HEK293 (cell line): ENCODE results near the gene ARFGEF2.

Experiments
- CTCF ChIA-PET: fragments of 350-600 bp; formaldehyde crosslinking; extraction: SDS; loops from one replicate; lab custom pipeline; 2021; ENCODE audit warnings: antibody characterized with exemption; lab: Yijun Ruan, JAX
- POLR2A ChIA-PET: fragments of 300-600 bp; formaldehyde crosslinking; extraction: SDS; loops from one replicate; lab custom pipeline; 2020; ENCODE audit warnings: antibody characterized with exemption, inconsistent platforms; lab: Yijun Ruan, JAX
- H3K27ac ChIP-seq: fragments of 200-500 bp; sonication (Bioruptor generic); 2 replicates; pipeline ENCODE4 v1.5.1; 2014; ENCODE audit warnings: low read depth, low read length, control low read depth, inconsistent platforms; ENCODE audit errors: extremely low read depth
- H3K36me3 ChIP-seq, 2 experiments: fragments of 200-500 bp in 1 of 2; sonication (Bioruptor generic) in 1 of 2; 1 replicate in 1 of 2; 2 replicates in 1 of 2; pipeline ENCODE4 v1.5.1; 2014 to 2017; ENCODE audit warnings: inconsistent platforms in 2 of 2, low read length in 2 of 2; ENCODE audit not compliant: control insufficient read depth in 2 of 2, insufficient read depth in 1 of 2
- H3K4me1 ChIP-seq: fragments of 200-500 bp; sonication (Bioruptor generic); 2 replicates; pipeline ENCODE4 v1.5.1; 2014; ENCODE audit warnings: mild to moderate bottlenecking, low read length, inconsistent platforms; ENCODE audit not compliant: control insufficient read depth, insufficient read depth
- H3K4me3 ChIP-seq: 2 replicates; pipeline ENCODE4 v1.5.1; 2011; ENCODE audit warnings: low read depth, mild to moderate bottlenecking, control low read depth, low read length, moderate library complexity
- H3K9me3 ChIP-seq: fragments of 200-500 bp; sonication (Bioruptor generic); 2 replicates; pipeline ENCODE4 v1.5.1; 2014; ENCODE audit warnings: low read depth, low read length, inconsistent platforms; ENCODE audit not compliant: control insufficient read depth, insufficient read depth
- GLIS2 ChIP-seq: fragments of 450-650 bp; formaldehyde crosslinking; IDR thresholded peaks from 2 replicates; pipeline ENCODE4 v1.5.1; 2016; ENCODE audit warnings: missing biosample characterization, missing genetic modification characterization
- HOXC10 ChIP-seq: sonication (generic); formaldehyde crosslinking; IDR thresholded peaks from 2 replicates; pipeline ENCODE4 v1.8.1; 2023; ENCODE audit warnings: mild to moderate bottlenecking, missing genetic modification reagents
- KLF1 ChIP-seq: fragments of 450-650 bp; formaldehyde crosslinking; IDR thresholded peaks from 2 replicates; pipeline ENCODE4 v1.5.1; 2016; ENCODE audit warnings: missing biosample characterization, missing genetic modification characterization
- KLF8 ChIP-seq: fragments of 450-650 bp; formaldehyde crosslinking; IDR thresholded peaks from 2 replicates; pipeline ENCODE4 v1.5.1; 2016; ENCODE audit warnings: missing biosample characterization, missing genetic modification characterization
- SCRT1 ChIP-seq: fragments of 450-650 bp; formaldehyde crosslinking; IDR thresholded peaks from 2 replicates; pipeline ENCODE4 v1.5.1; 2016; ENCODE audit warnings: missing biosample characterization, missing genetic modification characterization, borderline replicate concordance
- SCRT2 ChIP-seq: fragments of 450-650 bp; formaldehyde crosslinking; IDR thresholded peaks from 2 replicates; pipeline ENCODE4 v1.5.1; 2016; ENCODE audit warnings: missing biosample characterization, missing genetic modification characterization
- ZBTB1 ChIP-seq: fragments of 450-650 bp; formaldehyde crosslinking; IDR thresholded peaks from 2 replicates; pipeline ENCODE4 v1.5.1; 2016; ENCODE audit warnings: missing biosample characterization, missing genetic modification characterization
- ZBTB44 ChIP-seq: fragments of 450-650 bp; IDR thresholded peaks from 2 replicates; pipeline ENCODE4 v1.5.1; 2018; ENCODE audit warnings: missing biosample characterization, mild to moderate bottlenecking, missing genetic modification characterization
- ZEB2 ChIP-seq: fragments of 450-650 bp; formaldehyde crosslinking; IDR thresholded peaks from 2 replicates; pipeline ENCODE4 v1.5.1; 2016; ENCODE audit warnings: missing biosample characterization, missing genetic modification characterization
- ZNF10 ChIP-seq: fragments of 450-650 bp; formaldehyde crosslinking; IDR thresholded peaks from 2 replicates; pipeline ENCODE4 v1.5.1; 2017; ENCODE audit warnings: missing biosample characterization, missing genetic modification characterization
- ZNF155 ChIP-seq: fragments of 450-650 bp; formaldehyde crosslinking; IDR thresholded peaks from 2 replicates; pipeline ENCODE4 v1.5.1; 2016; ENCODE audit warnings: missing biosample characterization, missing genetic modification characterization
- ZNF19 ChIP-seq: fragments of 450-650 bp; formaldehyde crosslinking; IDR thresholded peaks from 2 replicates; pipeline ENCODE4; 2016; ENCODE audit warnings: missing biosample characterization, missing genetic modification characterization, low read depth
- ZNF211 ChIP-seq: fragments of 450-650 bp; formaldehyde crosslinking; IDR thresholded peaks from 2 replicates; pipeline ENCODE4 v1.5.1; 2016; ENCODE audit warnings: low read depth, missing biosample characterization, missing genetic modification characterization
- ZNF23 ChIP-seq: fragments of 450-650 bp; formaldehyde crosslinking; IDR thresholded peaks from 2 replicates; pipeline ENCODE4 v1.5.1; 2016; ENCODE audit warnings: missing biosample characterization, missing genetic modification characterization, borderline replicate concordance
- ZNF239 ChIP-seq: fragments of 450-650 bp; formaldehyde crosslinking; IDR thresholded peaks from 2 replicates; pipeline ENCODE4 v1.5.1; 2016; ENCODE audit warnings: missing biosample characterization, missing genetic modification characterization
- ZNF248 ChIP-seq: fragments of 450-650 bp; formaldehyde crosslinking; IDR thresholded peaks from 2 replicates; pipeline ENCODE4 v1.5.1; 2017; ENCODE audit warnings: missing biosample characterization, missing genetic modification characterization
- ZNF280D ChIP-seq: fragments of 450-650 bp; formaldehyde crosslinking; IDR thresholded peaks from 2 replicates; pipeline ENCODE4 v1.5.1; 2016; ENCODE audit warnings: missing biosample characterization, missing genetic modification characterization
- ZNF335 ChIP-seq: fragments of 450-650 bp; formaldehyde crosslinking; conservative IDR thresholded peaks from 2 replicates; pipeline ENCODE4 v1.5.1; 2016; ENCODE audit warnings: missing biosample characterization, missing genetic modification characterization
- ZNF521 ChIP-seq: fragments of 450-650 bp; formaldehyde crosslinking; IDR thresholded peaks from 2 replicates; pipeline ENCODE4 v1.5.1; 2017; ENCODE audit warnings: missing biosample characterization, mild to moderate bottlenecking, missing genetic modification characterization
- ZNF658 ChIP-seq: fragments of 450-650 bp; formaldehyde crosslinking; IDR thresholded peaks from 2 replicates; pipeline ENCODE4; 2016; ENCODE audit warnings: missing biosample characterization, missing genetic modification characterization
- ZNF76 ChIP-seq: fragments of 450-650 bp; formaldehyde crosslinking; IDR thresholded peaks from 2 replicates; pipeline ENCODE4; 2016; ENCODE audit warnings: low read depth, missing biosample characterization, missing genetic modification characterization, borderline replicate concordance
- ZNF785 ChIP-seq: fragments of 450-650 bp; formaldehyde crosslinking; IDR thresholded peaks from 2 replicates; pipeline ENCODE4 v1.5.1; 2016; ENCODE audit warnings: missing biosample characterization, missing genetic modification characterization
- ZNF837 ChIP-seq: fragments of 450-650 bp; formaldehyde crosslinking; IDR thresholded peaks from 2 replicates; pipeline ENCODE4 v1.5.1; 2016; ENCODE audit warnings: missing biosample characterization, missing genetic modification characterization
- ZSCAN23 ChIP-seq: fragments of 450-650 bp; formaldehyde crosslinking; IDR thresholded peaks from 2 replicates; pipeline ENCODE4 v1.5.1; 2016; ENCODE audit warnings: missing biosample characterization, missing genetic modification characterization
- TF ChIP-seq, protein P1 (sequence below): fragments of 450-650 bp; formaldehyde crosslinking; IDR thresholded peaks from 2 replicates; pipeline ENCODE4 v1.5.1; 2016; ENCODE audit warnings: missing biosample characterization, missing genetic modification characterization
- TF ChIP-seq, protein P2 (sequence below): fragments of 450-650 bp; formaldehyde crosslinking; IDR thresholded peaks from 2 replicates; pipeline ENCODE4 v1.5.1; 2017; ENCODE audit warnings: missing biosample characterization, missing genetic modification characterization

ARFGEF2 gene

DNA sequence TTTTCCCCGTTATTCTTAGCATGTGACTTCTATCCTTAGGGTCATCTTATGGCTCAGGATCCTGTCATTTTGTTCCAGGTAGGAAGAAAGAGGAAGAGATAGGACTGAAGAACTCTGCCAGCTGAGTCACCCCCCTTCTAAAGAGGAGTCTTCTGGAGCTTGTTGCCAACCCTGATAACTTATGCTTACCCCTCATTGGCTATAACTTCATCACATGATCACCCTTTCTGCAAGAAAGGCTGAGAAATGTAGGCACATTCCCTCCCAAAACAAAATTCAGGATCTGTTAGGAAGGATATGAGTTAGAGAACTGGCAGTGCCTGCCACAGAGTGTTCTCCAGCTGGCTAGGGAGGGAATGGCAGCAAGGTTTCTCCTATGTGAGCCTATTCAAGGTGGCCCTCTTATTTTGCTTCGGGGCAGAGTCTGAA lies 35.6 kb downstream of the ARFGEF2 start:
- Histone ChIP-seq H3K9me3 (no peaks in the 10 kb centered on the region), H3K27ac (no peak overlapping the region), H3K4me1 (no peaks in the 10 kb centered on the region), H3K4me3 (no peak overlapping the region), H3K36me3 (peaks cover 6 to 73% of the 10 kb centered on the region in 2 experiments; a peak in 2 of 3 replicates)
- ChIA-PET CTCF (interaction anchor here (1.2 kb wide), 1 partner anchor 10 kb away, joined by 3 read pairs; no protein-coding TSS in a partner anchor), POLR2A (no interaction called here)
- TF ChIP-seq SCRT1 (tag by site-specific recombination) (no peak), KLF1 (tag by site-specific recombination) (no peak), ZNF658 (tag by site-specific recombination) (no peak), ZNF335 (tag by site-specific recombination) (no peak), SCRT2 (tag by site-specific recombination) (no peak), ZNF76 (tag by site-specific recombination) (no peak), ZNF837 (tag by site-specific recombination) (no peak), ZNF280D (tag by site-specific recombination) (no peak), ZNF10 (tag by site-specific recombination) (no peak), ZNF23 (tag by site-specific recombination) (no peak), ZNF211 (no peak), ZNF19 (no peak), ZSCAN23 (tag by site-specific recombination) (no peak), ZNF248 (tag by site-specific recombination) (no peak), ZNF521 (no peak), ZBTB44 (tag by site-specific recombination) (no peak), HOXC10 (CRISPR knock-in tag) (no peak), GLIS2 (tag by site-specific recombination) (no peak)
- TF ChIP-seq, protein P1, sequence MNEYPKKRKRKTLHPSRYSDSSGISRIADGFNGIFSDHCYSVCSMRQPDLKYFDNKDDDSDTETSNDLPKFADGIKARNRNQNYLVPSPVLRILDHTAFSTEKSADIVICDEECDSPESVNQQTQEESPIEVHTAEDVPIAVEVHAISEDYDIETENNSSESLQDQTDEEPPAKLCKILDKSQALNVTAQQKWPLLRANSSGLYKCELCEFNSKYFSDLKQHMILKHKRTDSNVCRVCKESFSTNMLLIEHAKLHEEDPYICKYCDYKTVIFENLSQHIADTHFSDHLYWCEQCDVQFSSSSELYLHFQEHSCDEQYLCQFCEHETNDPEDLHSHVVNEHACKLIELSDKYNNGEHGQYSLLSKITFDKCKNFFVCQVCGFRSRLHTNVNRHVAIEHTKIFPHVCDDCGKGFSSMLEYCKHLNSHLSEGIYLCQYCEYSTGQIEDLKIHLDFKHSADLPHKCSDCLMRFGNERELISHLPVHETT (tag by site-specific recombination), result no peak
- TF ChIP-seq, protein P2, sequence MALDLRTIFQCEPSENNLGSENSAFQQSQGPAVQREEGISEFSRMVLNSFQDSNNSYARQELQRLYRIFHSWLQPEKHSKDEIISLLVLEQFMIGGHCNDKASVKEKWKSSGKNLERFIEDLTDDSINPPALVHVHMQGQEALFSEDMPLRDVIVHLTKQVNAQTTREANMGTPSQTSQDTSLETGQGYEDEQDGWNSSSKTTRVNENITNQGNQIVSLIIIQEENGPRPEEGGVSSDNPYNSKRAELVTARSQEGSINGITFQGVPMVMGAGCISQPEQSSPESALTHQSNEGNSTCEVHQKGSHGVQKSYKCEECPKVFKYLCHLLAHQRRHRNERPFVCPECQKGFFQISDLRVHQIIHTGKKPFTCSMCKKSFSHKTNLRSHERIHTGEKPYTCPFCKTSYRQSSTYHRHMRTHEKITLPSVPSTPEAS (tag by site-specific recombination), result no peak

DNA sequence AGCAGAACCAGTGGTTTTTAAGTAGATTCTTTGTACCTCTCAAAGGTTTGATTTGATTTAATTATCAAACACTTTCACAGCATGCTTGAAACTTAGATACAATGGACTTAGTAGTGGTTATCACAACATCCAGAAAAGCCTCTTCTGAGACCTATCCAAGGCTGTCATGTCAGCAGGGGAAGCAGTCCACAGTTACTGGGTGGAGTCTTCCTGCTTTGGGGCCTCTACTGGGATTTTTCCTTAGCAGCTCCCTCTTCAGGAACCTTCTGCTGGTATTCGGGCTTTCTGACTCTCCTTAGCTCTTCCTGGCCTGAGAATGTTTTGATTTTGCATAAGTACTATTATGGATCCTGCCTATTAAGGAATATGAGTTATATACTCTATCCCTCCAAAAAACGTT lies 36.0 kb downstream of the ARFGEF2 start:
- Histone ChIP-seq H3K36me3 (peaks cover 4 to 69% of the 10 kb centered on the region in 2 experiments; a peak in 2 of 3 replicates), H3K9me3 (no peaks in the 10 kb centered on the region), H3K4me1 (no peaks in the 10 kb centered on the region), H3K27ac (no peak overlapping the region), H3K4me3 (no peak overlapping the region)
- TF ChIP-seq ZBTB1 (tag by site-specific recombination) (no peak), ZNF239 (tag by site-specific recombination) (no peak), ZNF785 (no peak), ZNF155 (tag by site-specific recombination) (no peak), KLF8 (no peak), ZEB2 (no peak), ZNF10 (tag by site-specific recombination) (no peak)
- CTCF ChIA-PET, result no interaction called here
- POLR2A ChIA-PET, result no interaction called here
